Heart left ventricle (tissue), 13 donors: ENCODE data around the gene ATP5F1C.

ENCODE experiments used
- POLR2A ChIP-seq, 2 donors: fragments of 450-650 bp; IDR thresholded peaks; one replicate each; pipeline ENCODE4 v1.6.1; 2017; ENCODE audit warnings: antibody characterized with exemption in 2 of 2, mild to moderate bottlenecking in 2 of 2, moderate library complexity in 2 of 2
- TF ChIP-seq, protein P1 (sequence below), 12 donors: fragments of 200-600 bp; sonication (generic) in 4 of 12; IDR thresholded peaks; one replicate each; pipeline versions ENCODE4 v1.5.0 to v1.8.0; 2018 to 2022; ENCODE audit warnings: antibody characterized with exemption in 12 of 12, mild to moderate bottlenecking in 5 of 12
- donor health status: ischemic (EF 13 %, LVEDD 7.1; RV severe dilation, severe dysfunction).
- donor health status: DM: no; HTN: yes; CAD: no.
- donor health status: DM: no; HTN: no; CAD: no.
- donor health status: ischemic (EF 25% LVEDD 6.9; RV normal size, moderate dysfunction).
- donor health status: ischemic (EF 25% LVEDD 5.7; RV mildly dilated, moderate dysfunction).
- donor health status: ischemic (EF 35%, LVEDD 5.7; RV mildly dilated, moderate dysfunction).
- donor health status: nonischemic (EF 11% LVEDD 7.7; RV severe dilation, severe dysfunction).
- donor health status: DM: yes; HTN: yes; CAD: no.
- donor health status: PGD.
- donor health status: ischemic (EF 29% LVEDD 5.4; RV normal size, mild dysfunction).
- donor health status: nonischemic (EF 23%, LVEDD 6.1; RV moderate dilation, normal function).

GRCh38 chr10:7744307-7744706 lies 43.7 kb upstream of the ATP5F1C start:
- TF ChIP-seq POLR2A (IDR thresholded peaks at IDR 0.05) = no peak
- TF ChIP-seq, protein P1, sequence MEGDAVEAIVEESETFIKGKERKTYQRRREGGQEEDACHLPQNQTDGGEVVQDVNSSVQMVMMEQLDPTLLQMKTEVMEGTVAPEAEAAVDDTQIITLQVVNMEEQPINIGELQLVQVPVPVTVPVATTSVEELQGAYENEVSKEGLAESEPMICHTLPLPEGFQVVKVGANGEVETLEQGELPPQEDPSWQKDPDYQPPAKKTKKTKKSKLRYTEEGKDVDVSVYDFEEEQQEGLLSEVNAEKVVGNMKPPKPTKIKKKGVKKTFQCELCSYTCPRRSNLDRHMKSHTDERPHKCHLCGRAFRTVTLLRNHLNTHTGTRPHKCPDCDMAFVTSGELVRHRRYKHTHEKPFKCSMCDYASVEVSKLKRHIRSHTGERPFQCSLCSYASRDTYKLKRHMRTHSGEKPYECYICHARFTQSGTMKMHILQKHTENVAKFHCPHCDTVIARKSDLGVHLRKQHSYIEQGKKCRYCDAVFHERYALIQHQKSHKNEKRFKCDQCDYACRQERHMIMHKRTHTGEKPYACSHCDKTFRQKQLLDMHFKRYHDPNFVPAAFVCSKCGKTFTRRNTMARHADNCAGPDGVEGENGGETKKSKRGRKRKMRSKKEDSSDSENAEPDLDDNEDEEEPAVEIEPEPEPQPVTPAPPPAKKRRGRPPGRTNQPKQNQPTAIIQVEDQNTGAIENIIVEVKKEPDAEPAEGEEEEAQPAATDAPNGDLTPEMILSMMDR (IDR thresholded peaks at IDR 0.05) = no peak
